Trophoblast cell (in vitro differentiated cells and primary cell): ENCODE results near the gene RNF144B.

Source experiments
- DNase-seq, 2 donors: peaks; one replicate each; pipeline ENCODE4 v3.0.0-alpha.2; 2016
- H2AFZ ChIP-seq: 2 replicates; pipeline ENCODE4 v1.6.1; 2013; ENCODE audit warnings: low read length, moderate library complexity, mild to moderate bottlenecking; ENCODE audit not compliant: insufficient read depth, poor library complexity
- H2AK5ac ChIP-seq: 2 replicates; pipeline ENCODE4 v1.6.1; 2013; ENCODE audit warnings: mild to moderate bottlenecking, low read length
- H2BK120ac ChIP-seq: 2 replicates; pipeline ENCODE4 v1.6.1; 2013; ENCODE audit warnings: low read length, mild to moderate bottlenecking, moderate library complexity; ENCODE audit not compliant: insufficient read depth, poor library complexity
- H2BK12ac ChIP-seq: 2 replicates; pipeline ENCODE4 v1.6.1; 2013; ENCODE audit warnings: mild to moderate bottlenecking, low read length, moderate library complexity
- H2BK5ac ChIP-seq: 2 replicates; pipeline ENCODE4 v1.6.1; 2013; ENCODE audit warnings: low read length, low read depth, moderate library complexity, mild to moderate bottlenecking; ENCODE audit not compliant: poor library complexity
- H3K14ac ChIP-seq: 2 replicates; pipeline ENCODE4 v1.6.1; 2013; ENCODE audit warnings: mild to moderate bottlenecking, low read length
- H3K18ac ChIP-seq: 2 replicates; pipeline ENCODE4 v1.6.1; 2013; ENCODE audit warnings: mild to moderate bottlenecking, low read length
- H3K23ac ChIP-seq: 2 replicates; pipeline ENCODE4 v1.6.1; 2013; ENCODE audit warnings: low read length
- H3K27ac ChIP-seq: 2 replicates; pipeline ENCODE4 v1.5.1; 2013; ENCODE audit warnings: low read depth, mild to moderate bottlenecking, inconsistent platforms, low read length, moderate library complexity
- H3K27me3 ChIP-seq: 2 replicates; pipeline ENCODE4 v1.6.1; 2013; ENCODE audit warnings: inconsistent platforms, mild to moderate bottlenecking, low read length, moderate library complexity; ENCODE audit not compliant: insufficient read depth
- H3K36me3 ChIP-seq, 2 experiments: 1 replicate in 1 of 2; 2 replicates in 1 of 2; pipeline ENCODE4 v1.6.1; 2013; ENCODE audit warnings: low read length in 2 of 2, mild to moderate bottlenecking in 2 of 2, moderate library complexity in 1 of 2; ENCODE audit not compliant: insufficient read depth in 2 of 2, control insufficient read depth in 1 of 2
- H3K4ac ChIP-seq: 2 replicates; pipeline ENCODE4 v1.6.1; 2013; ENCODE audit warnings: low read depth, mild to moderate bottlenecking, low read length, moderate library complexity
- H3K4me1 ChIP-seq, 2 experiments: 1 replicate in 1 of 2; 2 replicates in 1 of 2; pipeline ENCODE4 v1.6.1; 2013; ENCODE audit warnings: low read length in 2 of 2, mild to moderate bottlenecking in 2 of 2, moderate library complexity in 1 of 2; ENCODE audit not compliant: insufficient read depth in 2 of 2, control insufficient read depth in 1 of 2
- H3K4me2 ChIP-seq: 2 replicates; pipeline ENCODE4 v1.6.1; 2013; ENCODE audit warnings: inconsistent platforms, mild to moderate bottlenecking, low read length, moderate library complexity
- H3K4me3 ChIP-seq: 2 replicates; pipeline ENCODE4 v1.5.1; 2013; ENCODE audit warnings: mild to moderate bottlenecking, low read depth, low read length, inconsistent platforms
- H3K79me1 ChIP-seq: one replicate; pipeline ENCODE4 v1.6.1; 2013; ENCODE audit warnings: low read length
- H3K79me2 ChIP-seq: 2 replicates; pipeline ENCODE4 v1.6.1; 2013; ENCODE audit warnings: low read length, mild to moderate bottlenecking; ENCODE audit not compliant: control insufficient read depth, insufficient read depth, poor library complexity
- H3K9ac ChIP-seq: 2 replicates; pipeline ENCODE4 v1.6.1; 2013; ENCODE audit warnings: mild to moderate bottlenecking, low read length
- H3K9me3 ChIP-seq: 2 replicates; pipeline ENCODE4 v1.6.1; 2013; ENCODE audit warnings: low read depth, mild to moderate bottlenecking, control low read depth, inconsistent platforms, low read length; ENCODE audit not compliant: insufficient read depth
- H4K12ac ChIP-seq: 2 replicates; pipeline ENCODE4 v1.6.1; 2013; ENCODE audit warnings: low read depth, mild to moderate bottlenecking, low read length, moderate library complexity
- H4K8ac ChIP-seq: 2 replicates; pipeline ENCODE4 v1.6.1; 2013; ENCODE audit warnings: low read depth, mild to moderate bottlenecking, low read length, moderate library complexity
- H4K91ac ChIP-seq: one replicate; pipeline ENCODE4 v1.6.1; 2013; ENCODE audit warnings: low read depth, mild to moderate bottlenecking, low read length, moderate library complexity
- WGBS: extraction: QIAGEN DNeasy Blood & Tissue Kit; methylation state at CpG from one replicate; pipeline ENCODE4 v1.1.7; 2013; ENCODE audit warnings: missing lambda C conversion rate; ENCODE audit not compliant: insufficient read length, insufficient coverage; ENCODE audit errors: extremely low coverage; 5-methylcytosine and 5-hydroxymethylcytosine counted together

The RNF144B gene

DNA sequence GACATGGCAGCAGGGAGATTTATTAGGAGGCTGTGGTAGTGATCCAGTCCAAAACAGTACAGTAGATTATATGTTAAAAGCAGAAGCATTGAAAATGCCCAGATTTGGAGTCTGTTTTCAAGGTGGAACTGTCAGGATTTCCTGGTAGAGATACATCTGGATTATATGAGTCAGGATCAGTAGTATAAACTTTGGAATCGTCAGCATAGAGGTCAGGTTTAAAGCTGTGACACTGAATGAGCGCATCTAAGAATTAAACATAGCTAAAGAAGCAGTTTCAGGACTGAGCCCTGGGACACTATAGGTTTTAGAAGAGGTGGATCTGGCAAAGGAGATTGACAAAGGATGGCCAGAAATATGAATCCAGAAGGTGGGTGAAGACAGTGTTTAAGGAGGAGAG, 60.4 kb downstream of the RNF144B start:
- Histone ChIP-seq H3K14ac (no peak overlapping the region), H2BK5ac (no peak overlapping the region), H3K9ac (no peak overlapping the region), H3K4me3 (no peak overlapping the region), H2BK12ac (no peak overlapping the region), H2AFZ (no peak overlapping the region), H3K4me1 (no peaks in the 10 kb centered on the region), H2AK5ac (no peak overlapping the region), H3K27ac (no peak overlapping the region), H3K4me2 (no peak overlapping the region), H3K79me1 (no peaks in the 10 kb centered on the region), H3K18ac (no peak overlapping the region), H4K8ac (no peak overlapping the region), H3K4ac (no peak overlapping the region), H2BK120ac (no peak overlapping the region), H3K36me3 (no peaks in the 10 kb centered on the region), H3K9me3 (no peaks in the 10 kb centered on the region), H4K91ac (no peak overlapping the region), H3K27me3 (no peaks in the 10 kb centered on the region), H4K12ac (no peak overlapping the region), H3K79me2 (no peaks in the 10 kb centered on the region), H3K23ac (no peak overlapping the region)
- no peak for DNase-seq
- no CpG with 5 or more reads among the region's 2 CpGs for WGBS

DNA sequence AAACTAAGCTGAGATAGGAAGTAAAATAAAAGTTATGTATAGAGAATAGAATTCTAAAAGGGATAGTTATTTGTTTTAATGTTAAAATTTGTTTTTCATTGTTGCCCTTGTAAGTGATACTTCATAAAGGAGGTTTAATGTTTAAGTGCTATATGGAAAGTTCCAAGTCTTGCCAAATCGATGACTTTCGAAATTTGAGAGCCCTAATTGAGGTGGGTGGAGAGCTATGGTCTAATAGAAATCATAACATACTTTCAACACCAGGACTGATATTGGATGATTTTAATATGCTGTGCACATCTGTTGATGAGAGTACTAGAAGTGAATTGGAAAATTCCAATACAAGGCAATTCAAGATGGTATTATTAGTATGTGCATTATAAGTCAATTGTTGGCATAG, 64.6 kb downstream of the RNF144B start:
- WGBS, result no CpG with 5 or more reads among the region's 2 CpGs
- no peak for DNase-seq
- H3K36me3 ChIP-seq, result no peaks in the 10 kb centered on the region

DNA sequence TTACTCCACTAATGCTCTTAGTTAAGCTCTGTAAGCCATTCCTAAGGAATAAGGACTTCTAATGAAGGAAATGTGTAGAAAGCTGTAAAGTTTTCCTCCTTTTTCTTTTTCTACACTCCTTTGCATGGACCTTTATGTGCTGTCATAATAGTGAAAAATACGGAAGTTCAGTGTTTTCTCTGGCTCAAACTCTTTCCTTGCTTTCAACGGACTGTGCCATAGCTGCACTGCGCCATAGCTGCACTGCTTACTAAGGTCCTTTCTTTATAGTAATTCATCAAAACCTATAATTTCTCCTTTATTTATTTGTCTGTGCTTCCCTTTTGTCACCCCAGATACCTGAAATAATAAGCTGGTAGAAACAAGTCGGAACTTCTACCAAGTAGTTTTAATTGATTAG, 67.3 kb downstream of the RNF144B start:
- no peak overlapping the region for H3K23ac ChIP-seq
- no peaks in the 10 kb centered on the region for H3K36me3 ChIP-seq
- H3K4me1 ChIP-seq, result no peaks in the 10 kb centered on the region
- H3K79me2 ChIP-seq, result no peaks in the 10 kb centered on the region
- no peak overlapping the region for H2BK120ac ChIP-seq
- WGBS, result no CpG with 5 or more reads among the region's 4 CpGs
- H3K4me3 ChIP-seq, result no peak overlapping the region
- no peak for DNase-seq
- H3K27me3 ChIP-seq, result no peaks in the 10 kb centered on the region
- H2BK5ac ChIP-seq, result no peak overlapping the region
- H3K9ac ChIP-seq, result no peak overlapping the region
- H2BK12ac ChIP-seq, result no peak overlapping the region
- H3K9me3 ChIP-seq, result no peaks in the 10 kb centered on the region
- no peaks in the 10 kb centered on the region for H3K79me1 ChIP-seq
- H4K12ac ChIP-seq, result no peak overlapping the region
- H4K8ac ChIP-seq, result no peak overlapping the region
- no peak overlapping the region for H3K18ac ChIP-seq
- no peak overlapping the region for H3K4ac ChIP-seq
- no peak overlapping the region for H3K27ac ChIP-seq
- no peak overlapping the region for H2AK5ac ChIP-seq
- H4K91ac ChIP-seq, result no peak overlapping the region
- no peak overlapping the region for H3K4me2 ChIP-seq
- no peak overlapping the region for H3K14ac ChIP-seq
- H2AFZ ChIP-seq, result no peak overlapping the region

More for the DNA sequence above, 64.6 kb downstream of the RNF144B start:
- Histone ChIP-seq H3K4ac (no peak overlapping the region), H2BK12ac (no peak overlapping the region), H3K27ac (no peak overlapping the region), H3K4me1 (no peaks in the 10 kb centered on the region), H3K9me3 (no peaks in the 10 kb centered on the region), H3K27me3 (no peaks in the 10 kb centered on the region), H2BK5ac (no peak overlapping the region), H2BK120ac (no peak overlapping the region), H3K79me2 (no peaks in the 10 kb centered on the region), H3K14ac (no peak overlapping the region), H3K9ac (no peak overlapping the region), H4K12ac (no peak overlapping the region), H2AFZ (no peak overlapping the region), H3K4me2 (no peak overlapping the region), H3K79me1 (no peaks in the 10 kb centered on the region), H4K8ac (no peak overlapping the region), H2AK5ac (no peak overlapping the region), H3K18ac (no peak overlapping the region), H4K91ac (no peak overlapping the region), H3K4me3 (no peak overlapping the region), H3K23ac (no peak overlapping the region)

DNA sequence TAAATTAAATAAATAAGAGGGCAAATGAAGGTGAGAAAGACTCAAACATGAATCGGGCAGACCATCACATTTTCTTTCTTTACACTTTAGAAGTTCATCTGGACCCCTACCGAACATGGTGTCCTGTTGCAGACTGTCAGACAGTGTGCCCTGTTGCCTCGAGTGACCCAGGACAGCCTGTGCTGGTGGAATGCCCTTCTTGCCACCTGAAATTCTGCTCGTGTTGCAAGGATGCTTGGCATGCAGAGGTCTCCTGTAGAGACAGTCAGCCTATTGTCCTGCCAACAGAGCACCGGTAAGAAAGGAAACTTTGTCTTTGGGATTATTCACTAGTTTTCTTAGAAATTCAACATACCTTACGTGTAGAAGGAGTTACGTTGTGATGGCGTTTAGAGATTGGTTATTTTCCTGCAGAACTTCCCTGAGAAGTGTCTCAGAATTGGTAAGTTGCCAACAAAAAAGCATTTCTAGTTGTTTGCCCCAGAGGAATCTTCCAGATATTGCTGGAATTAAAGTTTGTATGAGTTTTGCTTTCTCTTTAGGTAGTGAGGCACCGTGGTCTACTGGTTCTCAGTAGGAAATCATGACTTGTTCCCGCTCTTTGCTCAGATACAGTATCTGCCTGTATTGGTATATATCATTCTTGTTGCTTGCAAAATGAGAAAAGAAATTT, 70.1 kb downstream of the RNF144B start:
- Histone ChIP-seq H3K9ac (no peak overlapping the region), H3K4me2 (no peak overlapping the region), H3K27me3 (no peaks in the 10 kb centered on the region), H3K4ac (no peak overlapping the region), H3K18ac (no peak overlapping the region), H2AFZ (no peak overlapping the region), H4K8ac (no peak overlapping the region), H3K79me2 (no peaks in the 10 kb centered on the region), H3K79me1 (no peaks in the 10 kb centered on the region), H4K12ac (no peak overlapping the region), H3K27ac (no peak overlapping the region), H2BK120ac (no peak overlapping the region), H3K9me3 (no peaks in the 10 kb centered on the region), H3K36me3 (no peaks in the 10 kb centered on the region), H4K91ac (no peak overlapping the region), H3K4me3 (no peak overlapping the region), H2BK5ac (no peak overlapping the region), H2AK5ac (no peak overlapping the region), H3K23ac (no peak overlapping the region), H3K4me1 (no peaks in the 10 kb centered on the region), H2BK12ac (no peak overlapping the region), H3K14ac (no peak overlapping the region)
- no CpG with 5 or more reads among the region's 10 CpGs for WGBS
- peak in 1 of 2 donors; percentile 48 for DNase-seq
